ENCODE measurements around the gene CCP110.

The CCP110 gene

GRCh38 chr16:19523559-19524355, at the start of gene CCP110:
TSS of gene CCP110 (plus strand) at chr16:19523942. CDS start at chr16:19527882, 3,940 bp downstream.
- peak; percentile 96 for DNase-seq (ENCODE audit: low read depth)

GRCh38 chr16:19474617-19475016, 49.1 kb upstream of the CCP110 start:
- peak; percentile 7 for DNase-seq (ENCODE audit: low read depth)

GRCh38 chr16:19478505-19478904, 45.2 kb upstream of the CCP110 start:
- no peak for DNase-seq (ENCODE audit: low read depth)

- no peak for DNase-seq (ENCODE audit: low read depth)
These were observed 44.4 kb upstream of the CCP110 start for GRCh38 chr16:19479302-19479721.

- no peak for DNase-seq (ENCODE audit: low read depth)
These were observed 42.4 kb upstream of the CCP110 start for GRCh38 chr16:19481296-19481695.

- DNase-seq (ENCODE audit: low read depth) = no peak
These were observed 42.0 kb upstream of the CCP110 start for GRCh38 chr16:19481769-19482168.

GRCh38 chr16:19482291-19482690, 41.5 kb upstream of the CCP110 start:
- DNase-seq (ENCODE audit: low read depth) = no peak

GRCh38 chr16:19484096-19484495, 39.6 kb upstream of the CCP110 start:
- DNase-seq (ENCODE audit: low read depth) = no peak

- no peak for DNase-seq (ENCODE audit: low read depth)
These were observed 38.1 kb upstream of the CCP110 start for GRCh38 chr16:19485611-19486010.

GRCh38 chr16:19486051-19486450, 37.7 kb upstream of the CCP110 start:
- DNase-seq (ENCODE audit: low read depth) = no peak

GRCh38 chr16:19486750-19487325, 36.9 kb upstream of the CCP110 start:
- peak; percentile 6 for DNase-seq (ENCODE audit: low read depth)

- no peak for DNase-seq (ENCODE audit: low read depth)
These were observed 35.5 kb upstream of the CCP110 start for GRCh38 chr16:19488213-19488640.

GRCh38 chr16:19490619-19491018, 33.1 kb upstream of the CCP110 start:
- DNase-seq (ENCODE audit: low read depth) = no peak

- DNase-seq (ENCODE audit: low read depth) = no peak
These were observed 26.6 kb upstream of the CCP110 start for GRCh38 chr16:19497176-19497575.

GRCh38 chr16:19499006-19499405, 24.7 kb upstream of the CCP110 start:
- DNase-seq (ENCODE audit: low read depth) = no peak

- DNase-seq (ENCODE audit: low read depth) = no peak
These were observed 24.3 kb upstream of the CCP110 start for GRCh38 chr16:19499481-19499880.

GRCh38 chr16:19502395-19503131, 21.2 kb upstream of the CCP110 start:
- DNase-seq (ENCODE audit: low read depth) = peak; percentile 71

- DNase-seq (ENCODE audit: low read depth) = no peak
These were observed 20.2 kb upstream of the CCP110 start for GRCh38 chr16:19503461-19504075.

GRCh38 chr16:19505600-19506303, 18.0 kb upstream of the CCP110 start:
- no peak for DNase-seq (ENCODE audit: low read depth)

- no peak for DNase-seq (ENCODE audit: low read depth)
These were observed 16.8 kb upstream of the CCP110 start for GRCh38 chr16:19506965-19507364.

- no peak for DNase-seq (ENCODE audit: low read depth)
These were observed 15.9 kb upstream of the CCP110 start for GRCh38 chr16:19507867-19508266.

- DNase-seq (ENCODE audit: low read depth) = no peak
These were observed 11.4 kb upstream of the CCP110 start for GRCh38 chr16:19512297-19512696.

Data from ELR (cell line).